ENCODE data around the gene RAB27B.

RAB27B gene

GRCh38 chr18:54919412-54919811 lies 91.1 kb downstream of the RAB27B start:
- H3K27ac ChIP-seq, result no peak overlapping the region
- TF ChIP-seq CTCF (conservative IDR thresholded peaks at IDR 0.05; ENCODE audit: low read depth), result no peak
- ChIA-PET POLR2A (ENCODE audit: low non-redundant PET) (no interaction called here), CTCF (no interaction called here)
- no peak for DNase-seq (ENCODE audit: low spot score)

- no peak for TF ChIP-seq CTCF (conservative IDR thresholded peaks at IDR 0.05; ENCODE audit: low read depth)
- CTCF ChIA-PET, result no interaction called here
- DNase-seq (ENCODE audit: low spot score), result no peak
- H3K27ac ChIP-seq, result no peak overlapping the region
- POLR2A ChIA-PET (ENCODE audit: low non-redundant PET), result no interaction called here
These were observed 95.2 kb downstream of the RAB27B start for GRCh38 chr18:54923339-54923956.

- DNase-seq (ENCODE audit: low spot score), result no peak
- no peak overlapping the region for H3K27ac ChIP-seq
- ChIA-PET POLR2A (ENCODE audit: low non-redundant PET) (no interaction called here), CTCF (no interaction called here)
- no peak for TF ChIP-seq CTCF (conservative IDR thresholded peaks at IDR 0.05; ENCODE audit: low read depth)
These were observed 96.7 kb downstream of the RAB27B start for GRCh38 chr18:54924948-54925347.

- no peak overlapping the region for H3K27ac ChIP-seq
- TF ChIP-seq CTCF (conservative IDR thresholded peaks at IDR 0.05; ENCODE audit: low read depth), result no peak
- peak; percentile 1 for DNase-seq (ENCODE audit: low spot score)
- POLR2A ChIA-PET (ENCODE audit: low non-redundant PET), result no interaction called here
- CTCF ChIA-PET, result no interaction called here
These were observed 98.5 kb downstream of the RAB27B start for GRCh38 chr18:54926593-54927325.

GRCh38 chr18:54928236-54928635 lies 100.0 kb downstream of the RAB27B start:
- no peak for TF ChIP-seq CTCF (conservative IDR thresholded peaks at IDR 0.05; ENCODE audit: low read depth)
- DNase-seq (ENCODE audit: low spot score), result no peak
- H3K27ac ChIP-seq, result no peak overlapping the region
- CTCF ChIA-PET, result no interaction called here
- POLR2A ChIA-PET (ENCODE audit: low non-redundant PET), result no interaction called here

GRCh38 chr18:54931152-54931551 lies 102.9 kb downstream of the RAB27B start:
- H3K27ac ChIP-seq, result no peak overlapping the region
- ChIA-PET POLR2A (ENCODE audit: low non-redundant PET) (no interaction called here), CTCF (interaction anchor here (1.6 kb wide), 1 partner anchor 9 kb away, joined by 6 read pairs; no protein-coding TSS in a partner anchor)
- DNase-seq (ENCODE audit: low spot score), result no peak
- no peak for TF ChIP-seq CTCF (conservative IDR thresholded peaks at IDR 0.05; ENCODE audit: low read depth)
